Measurements from ENCODE around the gene COX19. TPM values are rescaled to one million over a fixed set of nuclear protein-coding genes. Genes with fewer than 3 reads are reported as not detected.

COX19 gene
- total and polyA plus RNA-seq, 4 donors: 5.6 to 17.0 (median 8.0) TPM

- no peaks in the 10 kb centered on the region for H3K27me3 ChIP-seq (ENCODE audit: control insufficient read depth in 3 of 3, insufficient read depth in 3 of 3, low read length in 2 of 3)
- DNase-seq (peak in 2 of 3 donors; percentile 51 to 57), ATAC-seq (ENCODE audit: insufficient read depth, low FRiP score) (no peak)
- no peak within 1 kb of the TSS for H3K4me3 ChIP-seq
- H3K27ac ChIP-seq (ENCODE audit: low read depth in 1 of 2, low read length in 1 of 2): no peak within 1 kb of the TSS
- H3K4me1 ChIP-seq (ENCODE audit: control insufficient read depth in 5 of 5, insufficient read depth in 5 of 5, low read length in 5 of 5): peaks cover 0 to 10% (median 0%) of the 10 kb centered on the region in 5 donors
- no peaks in the 10 kb centered on the region for H3K36me3 ChIP-seq (ENCODE audit: control insufficient read depth in 4 of 4, insufficient read depth in 4 of 4, low read length in 4 of 4)
- no peak for TF ChIP-seq CTCF (IDR thresholded peaks at IDR 0.05; ENCODE audit: control extremely low read depth, extremely low read depth)
- WGBS, 2 donors: 55 to 74% methylated on average over 26 to 34 of the region's 34 CpGs
- no peak within 1 kb of the TSS for H3K9ac ChIP-seq (ENCODE audit: insufficient read depth in 1 of 2, low read length in 2 of 2)
- no peaks in the 10 kb centered on the region for H3K9me3 ChIP-seq (ENCODE audit: control insufficient read depth in 4 of 4, insufficient read depth in 3 of 4, low read length in 3 of 4)
These were observed 7.8 kb upstream of the COX19 start, which contains the start of gene CYP2W1 for GRCh38 chr7:983004-983615. Gene CYP2W1, plus strand, starts transcription at chr7:983181. Its CDS starts 31 bp downstream, at chr7:983212.

- Histone ChIP-seq H3K9me3 (ENCODE audit: control insufficient read depth in 4 of 4, insufficient read depth in 3 of 4, low read length in 3 of 4) (no peaks in the 10 kb centered on the region), H3K27ac (ENCODE audit: low read depth in 1 of 2, low read length in 1 of 2) (no peak overlapping the region), H3K36me3 (ENCODE audit: control insufficient read depth in 4 of 4, insufficient read depth in 4 of 4, low read length in 4 of 4) (no peaks in the 10 kb centered on the region), H3K27me3 (ENCODE audit: control insufficient read depth in 3 of 3, insufficient read depth in 3 of 3, low read length in 2 of 3) (no peaks in the 10 kb centered on the region), H3K9ac (ENCODE audit: insufficient read depth in 1 of 2, low read length in 2 of 2) (no peak overlapping the region), H3K4me3 (no peak overlapping the region), H3K4me1 (ENCODE audit: control insufficient read depth in 5 of 5, insufficient read depth in 5 of 5, low read length in 5 of 5) (peaks cover 0 to 11% (median under 1%) of the 10 kb centered on the region in 5 donors)
- ATAC-seq (ENCODE audit: insufficient read depth, low FRiP score): no peak
- TF ChIP-seq CTCF (IDR thresholded peaks at IDR 0.05; ENCODE audit: control extremely low read depth, extremely low read depth): no peak
- 68 to 78% methylated on average over 10 of the region's 10 CpGs for WGBS, 2 donors
- DNase-seq: peak in 1 of 3 donors; percentile 19
These were observed 7.2 kb upstream of the COX19 start for GRCh38 chr7:982511-983003.

DNA sequence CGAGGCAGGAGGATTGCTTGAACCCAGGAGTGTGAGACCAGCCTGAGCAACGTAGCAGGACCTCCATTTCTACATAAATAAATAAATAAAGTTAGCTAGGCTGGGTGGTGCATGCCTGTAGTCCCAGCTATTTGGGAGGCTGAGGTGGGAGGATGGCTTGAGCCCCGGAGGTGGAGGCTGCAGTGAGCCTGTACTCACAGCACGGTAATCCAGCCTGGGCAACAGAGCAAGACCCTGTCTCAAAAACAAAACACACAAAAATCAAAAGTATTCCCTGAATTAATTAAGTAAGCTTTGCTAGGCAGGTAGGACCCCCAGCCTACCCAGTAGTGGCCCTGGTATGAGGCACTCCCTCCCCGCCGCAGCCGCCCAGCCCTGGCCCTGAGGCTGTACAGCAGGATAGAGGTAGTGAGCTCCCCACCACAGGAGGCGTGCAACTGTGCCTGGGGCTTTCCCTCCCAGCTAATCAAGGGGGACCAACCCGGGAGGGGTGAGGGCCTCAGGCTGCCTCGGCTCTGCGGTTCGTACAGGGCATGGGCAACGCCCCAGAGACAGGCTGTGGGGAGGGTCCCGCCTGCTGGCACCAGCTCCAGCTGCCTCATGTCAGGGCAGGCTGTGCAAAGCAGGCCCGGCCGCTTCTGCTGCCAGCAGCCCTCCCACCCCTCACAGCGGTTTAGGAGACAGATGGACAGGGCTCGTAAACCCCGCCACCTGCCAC is 6.6 kb upstream of the COX19 start:
- H3K4me1 ChIP-seq (ENCODE audit: control insufficient read depth in 5 of 5, insufficient read depth in 5 of 5, low read length in 5 of 5): peaks cover 0 to 17% (median 2%) of the 10 kb centered on the region in 5 donors
- no peaks in the 10 kb centered on the region for H3K36me3 ChIP-seq (ENCODE audit: control insufficient read depth in 4 of 4, insufficient read depth in 4 of 4, low read length in 4 of 4)
- H3K27me3 ChIP-seq (ENCODE audit: control insufficient read depth in 3 of 3, insufficient read depth in 3 of 3, low read length in 2 of 3): no peaks in the 10 kb centered on the region
- WGBS, 2 donors: 80 to 89% methylated on average over 18 to 19 of the region's 19 CpGs
- ATAC-seq (ENCODE audit: insufficient read depth, low FRiP score) (no peak), DNase-seq (peak in 1 of 3 donors; percentile 18)
- no peaks in the 10 kb centered on the region for H3K9me3 ChIP-seq (ENCODE audit: control insufficient read depth in 4 of 4, insufficient read depth in 3 of 4, low read length in 3 of 4)
- TF ChIP-seq CTCF (IDR thresholded peaks at IDR 0.05; ENCODE audit: control extremely low read depth, extremely low read depth): no peak
- no peak overlapping the region for H3K9ac ChIP-seq (ENCODE audit: insufficient read depth in 1 of 2, low read length in 2 of 2)
- H3K4me3 ChIP-seq: no peak overlapping the region
- no peak overlapping the region for H3K27ac ChIP-seq (ENCODE audit: low read depth in 1 of 2, low read length in 1 of 2)

All from lung (tissue), 12 donors.